ENCODE data around the gene SPIRE2. TPM values are rescaled to one million over a fixed set of nuclear protein-coding genes. Genes with fewer than 3 reads are reported as not detected.

SPIRE2 gene
- total and polyA plus RNA-seq, 2 of the 13 experiments (the other 11 are each of a cell fraction or from before 2014, with no cell fraction given) = 13.3 to 37.5 TPM

- TF ChIP-seq CTCF (CRISPR knock-in tag; IDR thresholded peaks at IDR 0.05) (peak; percentile 46; the same call in 1 of the 2 replicates), SRY (CRISPR knock-in tag; IDR thresholded peaks at IDR 0.05) (peak; percentile 96), LRRFIP1 (CRISPR knock-in tag; conservative IDR thresholded peaks at IDR 0.05) (peak; percentile 95), TBL1XR1 (IDR thresholded peaks at IDR 0.05; ENCODE audit: borderline replicate concordance, low read length, partially characterized antibody) (no peak), STAT6 (CRISPR knock-in tag; IDR thresholded peaks at IDR 0.05; ENCODE audit: borderline replicate concordance) (no peak; the same call in none of the 2 replicates), ZSCAN30 (CRISPR knock-in tag; IDR thresholded peaks at IDR 0.05) (no peak), ZNF274 (CRISPR knock-in tag; IDR thresholded peaks at IDR 0.05) (peak; percentile 99), ZNF83 (CRISPR knock-in tag; IDR thresholded peaks at IDR 0.05; ENCODE audit: borderline replicate concordance) (peak; percentile 99), ZNF746 (CRISPR knock-in tag; IDR thresholded peaks at IDR 0.05) (peak; percentile 94), ARID2 (CRISPR knock-in tag; IDR thresholded peaks at IDR 0.05; ENCODE audit: borderline replicate concordance) (peak; percentile 99), ZNF883 (CRISPR knock-in tag; IDR thresholded peaks at IDR 0.05; ENCODE audit: not compliant biosample characterization) (peak; percentile 99), MLLT10 (CRISPR knock-in tag; IDR thresholded peaks at IDR 0.05) (no peak; the same call in 1 of the 2 replicates), FIP1L1 (IDR thresholded peaks at IDR 0.05; ENCODE audit: borderline replicate concordance, insufficient read depth, low read depth, low read length) (no peak), YEATS4 (CRISPR knock-in tag; IDR thresholded peaks at IDR 0.05; ENCODE audit: borderline replicate concordance) (peak; percentile 98), ZBTB25 (CRISPR knock-in tag; IDR thresholded peaks at IDR 0.05) (peak; percentile 95), FUBP1 (CRISPR knock-in tag; IDR thresholded peaks at IDR 0.05; ENCODE audit: borderline replicate concordance) (peak; percentile 88; the same call in 1 of the 2 replicates), KDM5A (IDR thresholded peaks at IDR 0.05; ENCODE audit: borderline replicate concordance, low read length) (no peak; the same call in 1 of the 2 replicates), ZNF577 (CRISPR knock-in tag; IDR thresholded peaks at IDR 0.05; ENCODE audit: borderline replicate concordance, low read depth) (no peak; the same call in 1 of the 2 replicates)
Observed at GRCh38 chr16:89917773-89918452, 89.6 kb downstream of the SPIRE2 start (continued).

Measured in HepG2 (cell line).